ENCODE data around the gene RAD51.

RAD51 gene

DNA sequence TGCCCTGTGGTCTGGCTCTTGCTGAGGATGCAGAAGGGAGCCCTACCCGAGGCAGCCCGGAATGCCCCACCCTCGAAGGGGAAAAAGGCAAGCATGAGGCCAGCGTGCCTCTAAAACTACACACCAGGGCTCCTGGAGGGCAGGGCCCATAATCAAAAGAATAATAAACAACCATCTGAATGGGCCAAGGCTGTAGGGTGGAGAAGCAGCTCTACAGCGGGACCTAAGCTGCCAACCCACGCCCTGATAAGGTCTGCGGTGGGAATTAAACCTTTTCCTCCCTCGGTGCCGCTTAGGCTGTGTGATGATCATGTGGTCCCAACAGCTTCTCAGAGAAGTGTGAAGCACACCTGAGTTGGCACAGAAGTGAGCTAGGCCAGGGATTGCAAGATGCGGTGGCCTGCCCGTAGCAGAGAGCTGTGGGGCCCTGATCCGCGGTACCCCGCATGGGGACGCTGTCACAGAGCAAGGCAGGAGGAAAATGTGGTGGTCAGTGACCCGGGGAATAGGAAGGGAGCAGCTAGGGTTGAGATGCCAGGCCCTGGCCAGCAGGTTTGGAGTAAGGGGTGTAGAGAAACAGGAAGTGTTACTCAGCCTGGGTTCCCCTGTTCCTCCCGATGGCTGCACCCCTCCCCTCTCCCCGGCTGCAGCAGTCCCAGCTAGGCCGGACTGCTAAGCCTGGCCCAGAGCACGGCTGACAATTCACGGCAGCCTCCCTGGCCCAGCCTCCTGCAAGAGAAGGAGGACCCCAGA, 73.7 kb downstream of the RAD51 start:
- intact Hi-C loops (cut with DNase I; ENCODE audit: low total_unique reads): loop anchor here (5.0 kb wide), 1 partner anchor 124 kb away; the partner anchor contains the start of gene VPS18
- H3K27me3 ChIP-seq: no peaks in the 10 kb centered on the region
- no peak overlapping the region for H3K4me3 ChIP-seq
- no peaks in the 10 kb centered on the region for H3K9me3 ChIP-seq
- H3K36me3 ChIP-seq: peaks cover 11 to 61% (median 25%) of the 10 kb centered on the region in 3 donors
- peak in 1 of 2 donors; percentile 63 for DNase-seq
- TF ChIP-seq CTCF (IDR thresholded peaks at IDR 0.05): no peak
- peaks cover 0 to 61% (median 21%) of the 10 kb centered on the region in 4 donors for H3K4me1 ChIP-seq
- no peak overlapping the region for H3K27ac ChIP-seq

- DNase-seq: peak in 1 of 2 donors; percentile 66
- TF ChIP-seq CTCF (IDR thresholded peaks at IDR 0.05): no peak
- H3K4me1 ChIP-seq: peaks cover 0 to 55% (median 18%) of the 10 kb centered on the region in 4 donors
- no peak within 1 kb of the TSS for H3K27ac ChIP-seq
- peaks cover 19 to 69% (median 33%) of the 10 kb centered on the region in 3 donors for H3K36me3 ChIP-seq
- H3K27me3 ChIP-seq: no peaks in the 10 kb centered on the region
- H3K9me3 ChIP-seq: no peaks in the 10 kb centered on the region
- intact Hi-C loops (cut with DNase I; ENCODE audit: low total_unique reads): loop anchor here (5.0 kb wide), 1 partner anchor 123 kb away; the partner anchor contains the start of gene VPS18
- no peak within 1 kb of the TSS for H3K4me3 ChIP-seq
Observed at GRCh38 chr15:40769274-40770146, 74.5 kb downstream of the RAD51 start, which contains the start of gene C15orf62. Gene C15orf62 (plus strand): TSS chr15:40769980. CDS start chr15:40770496, 516 bp downstream.

- intact Hi-C loops (cut with DNase I; ENCODE audit: low total_unique reads): no loop called here
- TF ChIP-seq CTCF (IDR thresholded peaks at IDR 0.05): no peak
- H3K4me1 ChIP-seq: peaks cover 0 to 48% (median 13%) of the 10 kb centered on the region in 4 donors
- H3K36me3 ChIP-seq: peaks cover 26 to 76% (median 41%) of the 10 kb centered on the region in 3 donors
- H3K9me3 ChIP-seq: no peaks in the 10 kb centered on the region
- H3K27ac ChIP-seq: no peak overlapping the region
- H3K4me3 ChIP-seq: no peak overlapping the region
- no peak for DNase-seq
- no peaks in the 10 kb centered on the region for H3K27me3 ChIP-seq
Observed at GRCh38 chr15:40770147-40770721, 75.3 kb downstream of the RAD51 start.

GRCh38 chr15:40771242-40771641, 76.3 kb downstream of the RAD51 start:
- H3K27ac ChIP-seq: no peak overlapping the region
- no peaks in the 10 kb centered on the region for H3K27me3 ChIP-seq
- no peak for DNase-seq
- H3K4me1 ChIP-seq: peaks cover 0 to 39% (median 4%) of the 10 kb centered on the region in 4 donors
- no peaks in the 10 kb centered on the region for H3K9me3 ChIP-seq
- intact Hi-C loops (cut with DNase I; ENCODE audit: low total_unique reads): no loop called here
- peaks cover 35 to 87% (median 51%) of the 10 kb centered on the region in 3 donors for H3K36me3 ChIP-seq
- H3K4me3 ChIP-seq: no peak overlapping the region
- TF ChIP-seq CTCF (IDR thresholded peaks at IDR 0.05): no peak

DNA sequence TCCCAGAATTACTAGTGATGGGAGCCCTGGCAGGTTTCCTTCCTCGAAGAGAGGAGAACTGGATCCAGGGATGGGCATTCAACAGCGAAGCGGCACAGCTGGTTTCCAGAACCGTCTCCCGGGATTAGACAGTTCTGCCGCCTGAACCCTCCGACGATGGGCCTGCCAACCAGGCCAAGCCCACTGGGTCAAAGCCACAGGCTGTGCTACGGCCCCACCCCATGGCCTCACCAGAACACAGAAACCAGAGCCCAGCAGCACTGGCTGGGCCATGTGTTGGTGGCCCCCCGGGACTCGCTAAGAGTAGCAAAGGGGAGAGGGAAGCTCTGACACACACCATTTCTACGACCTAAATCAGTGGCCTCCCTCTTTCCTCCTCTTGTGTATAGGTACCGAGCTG, 77.0 kb downstream of the RAD51 start:
- H3K9me3 ChIP-seq: no peaks in the 10 kb centered on the region
- intact Hi-C loops (cut with DNase I; ENCODE audit: low total_unique reads): no loop called here
- no peak for TF ChIP-seq CTCF (IDR thresholded peaks at IDR 0.05)
- DNase-seq: no peak
- H3K27me3 ChIP-seq: no peaks in the 10 kb centered on the region
- H3K4me1 ChIP-seq: peaks cover 0 to 38% (median 0%) of the 10 kb centered on the region in 4 donors
- H3K4me3 ChIP-seq: no peak overlapping the region
- H3K36me3 ChIP-seq: peaks cover 43 to 90% (median 58%) of the 10 kb centered on the region in 3 donors
- H3K27ac ChIP-seq: no peak overlapping the region

Measured in tibial artery (tissue), 4 donors.